Endothelial cell of umbilical vein (primary cell): ENCODE data around the gene DBI. TPM values are rescaled to one million over a fixed set of nuclear protein-coding genes. Genes with fewer than 3 reads are reported as not detected.

Source experiments
- BruUV-seq: library from RNA; stranded (reverse); fragments of 400-500 nt; replicated peaks from 2 replicates; lab custom pipeline; 2021; lab: Mats Ljungman, UMichigan
- CTCF ChIA-PET: fragments of 300-600, 350-600 bp; sonication (Branson Sonifier 250); formaldehyde crosslinking; loops from one replicate; lab custom pipeline; 2021; ENCODE audit warnings: antibody characterized with exemption, inconsistent platforms; lab: Charles Lee
- POLR2A ChIA-PET: fragments of 300-600, 350-600 bp; sonication (Branson Sonifier 250); formaldehyde crosslinking; loops from one replicate; lab custom pipeline; 2021; ENCODE audit warnings: antibody characterized with exemption, inconsistent platforms; lab: Charles Lee
- DNase-seq: peaks from one replicate; pipeline ENCODE4 v3.0.0-alpha.2; 2011; ENCODE audit warnings: low read depth, low spot score
- FAIRE-seq: peaks from 2 replicates; lab custom pipeline; 2011; peaks lifted over from hg19 to GRCh38; lab: Jason Lieb, UNC
- H2AFZ ChIP-seq: 2 replicates; pipeline ENCODE4 v1.6.0; 2012; ENCODE audit warnings: low read depth, low read length, control low read depth, inconsistent platforms
- H3K27ac ChIP-seq: 2 replicates; pipeline ENCODE4 v1.5.1; 2011; ENCODE audit warnings: low read depth, mild to moderate bottlenecking, control low read depth, low read length, moderate library complexity; ENCODE audit not compliant: insufficient read depth
- H3K27me3 ChIP-seq, 2 experiments: 2 replicates each; pipeline versions ENCODE4 v1.6.0 to v1.6.1; 2011; ENCODE audit warnings: low read length in 2 of 2, mixed read lengths in 1 of 2; ENCODE audit not compliant: control insufficient read depth in 2 of 2, insufficient read depth in 2 of 2
- H3K36me3 ChIP-seq, 2 experiments: 2 replicates in 1 of 2; 3 replicates in 1 of 2; pipeline ENCODE4 v1.5.1; 2011; ENCODE audit warnings: low read length in 2 of 2, mild to moderate bottlenecking in 1 of 2, moderate library complexity in 1 of 2; ENCODE audit not compliant: control insufficient read depth in 2 of 2, insufficient read depth in 2 of 2; ENCODE audit errors: extremely low read depth in 1 of 2
- H3K4me1 ChIP-seq: 3 replicates; pipeline ENCODE4 v1.5.1; 2011; ENCODE audit warnings: mild to moderate bottlenecking, low read length; ENCODE audit not compliant: control insufficient read depth, insufficient read depth; ENCODE audit errors: extremely low read depth
- H3K4me2 ChIP-seq: 2 replicates; pipeline ENCODE4 v1.6.1; 2011; ENCODE audit warnings: low read length, control low read depth, mixed read lengths; ENCODE audit not compliant: insufficient read depth
- H3K4me3 ChIP-seq, 3 experiments: fragments of 200-600 bp in 1 of 3; sonication (generic), shearing (Covaris generic) in 1 of 3; replicated peaks in 1 of 3; 2 replicates each; pipeline ENCODE4 v1.5.1; 2011 to 2016; ENCODE audit warnings: control low read depth in 3 of 3, low read length in 3 of 3, mild to moderate bottlenecking in 2 of 3, inconsistent platforms in 1 of 3, low read depth in 1 of 3, moderate library complexity in 1 of 3; ENCODE audit not compliant: insufficient read depth in 1 of 3
- H3K79me2 ChIP-seq: 2 replicates; pipeline ENCODE4 v1.6.0; 2012; ENCODE audit warnings: low read length, inconsistent platforms; ENCODE audit not compliant: control insufficient read depth, insufficient read depth
- H3K9ac ChIP-seq: replicated peaks from 2 replicates; pipeline ENCODE3; 2011; ENCODE audit warnings: low read length, control low read depth; ENCODE audit not compliant: insufficient read depth; ENCODE audit errors: extremely low read depth
- H3K9me1 ChIP-seq: replicated peaks from 3 replicates; pipeline ENCODE4 v1.6.0; 2011; ENCODE audit warnings: mild to moderate bottlenecking, low read length; ENCODE audit not compliant: control insufficient read depth, insufficient read depth; ENCODE audit errors: extremely low read depth
- H3K9me3 ChIP-seq: replicated peaks from 2 replicates; pipeline ENCODE4 v1.5.1; 2012; ENCODE audit warnings: low read length, inconsistent platforms; ENCODE audit not compliant: control insufficient read depth, insufficient read depth
- H4K20me1 ChIP-seq: replicated peaks from 2 replicates; pipeline ENCODE3; 2011; ENCODE audit warnings: mild to moderate bottlenecking, low read length; ENCODE audit not compliant: control insufficient read depth, insufficient read depth; ENCODE audit errors: extremely low read depth
- CTCF ChIP-seq, 2 donors: IDR thresholded peaks; 1 replicate in 1 of 2; 2 replicates in 1 of 2; pipeline ENCODE4 v1.5.1; 2011; ENCODE audit warnings: low read length in 2 of 2, mild to moderate bottlenecking in 2 of 2, moderate library complexity in 2 of 2, control low read depth in 1 of 2, inconsistent platforms in 1 of 2, low read depth in 1 of 2; ENCODE audit not compliant: insufficient read depth in 1 of 2; ENCODE audit errors: extremely low read depth in 1 of 2
- EZH2 ChIP-seq: IDR thresholded peaks from 2 replicates; pipeline ENCODE4 v1.6.1; 2012; ENCODE audit warnings: borderline replicate concordance, low read depth, mild to moderate bottlenecking, moderate library complexity, low read length, inconsistent platforms; ENCODE audit not compliant: severe bottlenecking
- FOS ChIP-seq: IDR thresholded peaks from 2 replicates; pipeline ENCODE4 v1.6.1; 2011; ENCODE audit warnings: mild to moderate bottlenecking, low read length, moderate library complexity, borderline replicate concordance; ENCODE audit not compliant: insufficient read depth
- GATA2 ChIP-seq: IDR thresholded peaks from 2 replicates; pipeline ENCODE4 v1.7.0; 2011; ENCODE audit warnings: low read depth, mild to moderate bottlenecking, moderate library complexity, mixed read lengths, low read length; ENCODE audit not compliant: insufficient read length, insufficient read depth
- JUN ChIP-seq: IDR thresholded peaks from 2 replicates; pipeline ENCODE4 v1.6.1; 2011; ENCODE audit warnings: borderline replicate concordance, low read depth; ENCODE audit not compliant: insufficient read length, insufficient read depth
- MAX ChIP-seq: IDR thresholded peaks from 2 replicates; pipeline ENCODE4 v1.6.1; 2011; ENCODE audit not compliant: insufficient read depth, insufficient read length
- MYC ChIP-seq: IDR thresholded peaks from one replicate; pipeline ENCODE4 v1.6.1; 2011; ENCODE audit warnings: mild to moderate bottlenecking, low read depth, low read length
- POLR2A ChIP-seq: IDR thresholded peaks from 2 replicates; pipeline ENCODE4 v1.6.1; 2012; ENCODE audit warnings: low read depth, mild to moderate bottlenecking, control low read depth, low read length
- POLR2AphosphoS5 ChIP-seq: IDR thresholded peaks from 2 replicates; pipeline ENCODE4 v1.6.1; 2012; ENCODE audit warnings: low read depth, mild to moderate bottlenecking, control low read depth, low read length, moderate library complexity; ENCODE audit not compliant: insufficient read depth
- dilution Hi-C: fragments of 300-500 bp; cut with MboI; formaldehyde crosslinking; loops from one replicate; pipeline ENCODE4 v1.15.0; 2019; ENCODE audit warnings: low sequenced_read_pairs; ENCODE audit not compliant: extremely low pct_ligation_motif_present
- intact Hi-C: fragments of 100-400 bp; cut with micrococcal nuclease; formaldehyde crosslinking; loops from one replicate; pipeline ENCODE4 v1.10.0; 2022
- polyA plus RNA-seq, 4 experiments: library from polyadenylated mRNA; depleted of rRNA in 3 of 4; stranded (reverse) in 3 of 4; unstranded in 1 of 4; fragments of >200 nt; gene quantifications; 2 replicates each; pipeline versions ENCODE4 v1.2.1 to v1.2.3, GENCODE V29; 2011 to 2012; ENCODE audit warnings: missing spikeins in 1 of 4
- total RNA-seq: library from RNA; stranded (reverse); gene quantifications from 2 replicates; pipeline ENCODE4 v1.2.3, GENCODE V29; 2021

The DBI gene
- total and polyA plus RNA-seq, 2 donors (not counting 3 experiments of a cell fraction or from before 2014, with no cell fraction given) = 214 to 233 TPM

GRCh38 chr2:119332953-119333352, 33.8 kb upstream of the DBI start:
- Histone ChIP-seq H3K36me3 (no peaks in the 10 kb centered on the region), H3K9me3 (no peaks in the 10 kb centered on the region), H4K20me1 (no peaks in the 10 kb centered on the region), H3K27me3 (no peaks in the 10 kb centered on the region), H3K4me1 (no peaks in the 10 kb centered on the region), H2AFZ (no peak overlapping the region), H3K4me2 (no peak overlapping the region), H3K4me3 (no peak overlapping the region), H3K27ac (no peak overlapping the region), H3K9me1 (no peaks in the 10 kb centered on the region), H3K79me2 (no peaks in the 10 kb centered on the region), H3K9ac (no peak overlapping the region)
- BruUV-seq = no TSS peak
- FAIRE-seq (no peak), DNase-seq (no peak)
- TF ChIP-seq MYC (no peak), POLR2A (no peak), FOS (no peak), GATA2 (no peak), CTCF (IDR thresholded peaks at IDR 0.05; ENCODE audit: extremely low read depth in 1 of 2, insufficient read depth in 1 of 2, low read depth in 1 of 2, low read length in 2 of 2) (no peak), POLR2AphosphoS5 (no peak), MAX (no peak), JUN (no peak), EZH2 (no peak)
- dilution Hi-C loops (no loop called here), intact Hi-C loops (no loop called here)
- CTCF ChIA-PET = no interaction called here
- POLR2A ChIA-PET = no interaction called here
